Measurements from ENCODE around the gene ZNF432.

The ZNF432 gene

DNA sequence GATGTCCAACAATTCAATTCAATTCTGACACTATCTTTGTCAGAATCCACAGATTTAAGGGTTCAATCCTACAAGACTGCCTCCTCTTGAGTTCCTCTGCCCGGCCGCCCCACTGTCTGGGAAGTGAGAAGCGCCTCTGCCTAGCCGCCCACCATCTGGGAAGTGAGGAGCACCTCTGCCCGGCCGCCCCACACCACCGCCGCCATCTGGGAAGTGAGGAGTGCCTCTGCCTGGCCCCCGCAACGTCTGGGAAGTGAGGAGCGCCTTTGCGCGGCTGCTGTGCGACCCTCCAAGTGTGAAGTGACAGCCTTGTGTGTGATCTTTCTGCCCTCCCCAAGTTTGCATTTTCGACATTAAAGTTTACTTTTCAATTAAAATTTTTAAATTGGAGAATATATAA is 26.4 kb downstream of the ZNF432 start:
- TF ChIP-seq FOXP2 (optimal IDR thresholded peaks at IDR 0.05; ENCODE audit: control extremely low read depth, extremely low read length, insufficient read depth): no peak
- TF ChIP-seq EZH2 (IDR thresholded peaks at IDR 0.05): no peak
- TF ChIP-seq POLR2AphosphoS5 (IDR thresholded peaks at IDR 0.05; ENCODE audit: borderline replicate concordance, low read depth, low read length): no peak
- Histone ChIP-seq H3K27ac (no peak overlapping the region), H3K9ac (ENCODE audit: insufficient read length) (no peak overlapping the region), H3K4me3 (no peak overlapping the region), H3K9me3 (ENCODE audit: low read depth, low read length) (peaks cover 42% of the 10 kb centered on the region), H3K36me3 (ENCODE audit: insufficient read depth, low read length) (peaks cover 88% of the 10 kb centered on the region)
- no peak for DNase-seq (ENCODE audit: low read depth, low spot score)

DNA sequence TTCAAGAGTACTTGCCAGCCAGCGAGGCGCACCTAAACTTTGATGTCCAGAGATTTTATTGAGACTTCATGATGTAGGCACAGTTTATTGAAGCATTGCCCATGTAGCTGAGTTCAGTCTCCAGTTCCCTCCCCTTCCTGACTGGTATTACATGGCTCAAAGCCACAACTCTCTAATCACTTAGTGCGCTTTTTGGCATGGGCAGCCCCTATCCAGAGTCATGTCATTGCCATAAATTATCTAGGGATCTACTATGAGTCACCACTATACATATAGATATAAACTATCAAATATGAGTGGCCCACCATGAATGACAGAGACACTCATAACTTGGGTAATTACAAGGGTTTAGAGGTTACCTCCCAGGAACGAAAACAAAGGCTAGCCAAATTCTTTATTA is 28.1 kb downstream of the ZNF432 start:
- Histone ChIP-seq H3K27ac (no peak overlapping the region), H3K4me3 (no peak overlapping the region), H3K9me3 (ENCODE audit: low read depth, low read length) (peaks cover 57% of the 10 kb centered on the region), H3K36me3 (ENCODE audit: insufficient read depth, low read length) (peaks cover 92% of the 10 kb centered on the region), H3K9ac (ENCODE audit: insufficient read length) (no peak overlapping the region)
- no peak for TF ChIP-seq EZH2 (IDR thresholded peaks at IDR 0.05)
- no peak for TF ChIP-seq POLR2AphosphoS5 (IDR thresholded peaks at IDR 0.05; ENCODE audit: borderline replicate concordance, low read depth, low read length)
- TF ChIP-seq FOXP2 (optimal IDR thresholded peaks at IDR 0.05; ENCODE audit: control extremely low read depth, extremely low read length, insufficient read depth): no peak
- DNase-seq (ENCODE audit: low read depth, low spot score): no peak

DNA sequence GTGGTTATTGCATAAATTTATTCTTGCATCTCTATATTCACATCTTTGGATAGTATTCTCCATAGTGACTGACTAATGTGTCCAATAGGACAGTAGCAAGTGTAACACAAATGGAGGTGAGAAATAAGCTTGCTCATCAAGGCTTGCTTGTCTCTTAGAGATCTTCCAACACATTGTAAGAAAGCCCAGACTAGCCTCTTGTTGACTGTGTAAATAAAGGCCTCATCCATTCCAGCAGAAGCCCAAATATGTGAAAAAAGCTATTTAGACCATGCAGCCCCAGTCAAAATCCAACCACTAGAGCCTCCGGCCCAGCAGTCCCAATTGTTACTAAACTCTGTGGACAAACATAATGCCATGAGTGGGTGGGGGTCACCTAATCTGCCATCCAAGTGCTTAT is 38.0 kb downstream of the ZNF432 start:
- Histone ChIP-seq H3K27ac (no peak overlapping the region), H3K36me3 (ENCODE audit: insufficient read depth, low read length) (peaks cover 31% of the 10 kb centered on the region), H3K9ac (ENCODE audit: insufficient read length) (no peak overlapping the region), H3K4me3 (no peak overlapping the region), H3K9me3 (ENCODE audit: low read depth, low read length) (peaks cover 11% of the 10 kb centered on the region; the same call in 1 of the 2 replicates)
- no peak for DNase-seq (ENCODE audit: low read depth, low spot score)
- TF ChIP-seq FOXP2 (optimal IDR thresholded peaks at IDR 0.05; ENCODE audit: control extremely low read depth, extremely low read length, insufficient read depth) (no peak), EZH2 (IDR thresholded peaks at IDR 0.05) (no peak), POLR2AphosphoS5 (IDR thresholded peaks at IDR 0.05; ENCODE audit: borderline replicate concordance, low read depth, low read length) (no peak)

- peaks cover 20% of the 10 kb centered on the region for H3K36me3 ChIP-seq (ENCODE audit: insufficient read depth, low read length)
- H3K27ac ChIP-seq: peak within 1 kb of the TSS; percentile 54; the same call in 1 of the 2 replicates
- peak within 1 kb of the TSS; percentile 97 for H3K4me3 ChIP-seq
- H3K9me3 ChIP-seq (ENCODE audit: low read depth, low read length): peaks cover 11% of the 10 kb centered on the region; the same call in 1 of the 2 replicates
- peak within 1 kb of the TSS; percentile 73 for H3K9ac ChIP-seq (ENCODE audit: insufficient read length)
- DNase-seq (ENCODE audit: low read depth, low spot score): peak; percentile 56
- no peak for TF ChIP-seq EZH2 (IDR thresholded peaks at IDR 0.05)
- peak; percentile 78; the same call in 1 of the 2 replicates for TF ChIP-seq POLR2AphosphoS5 (IDR thresholded peaks at IDR 0.05; ENCODE audit: borderline replicate concordance, low read depth, low read length)
- TF ChIP-seq FOXP2 (optimal IDR thresholded peaks at IDR 0.05; ENCODE audit: control extremely low read depth, extremely low read length, insufficient read depth): no peak
Measured at GRCh38 chr19:52007806-52008557, 40.7 kb downstream of the ZNF432 start, which contains the start of gene ZNF615. Gene ZNF615 (minus strand): TSS chr19:52008211. CDS start chr19:52003711, 4,500 bp downstream.

DNA sequence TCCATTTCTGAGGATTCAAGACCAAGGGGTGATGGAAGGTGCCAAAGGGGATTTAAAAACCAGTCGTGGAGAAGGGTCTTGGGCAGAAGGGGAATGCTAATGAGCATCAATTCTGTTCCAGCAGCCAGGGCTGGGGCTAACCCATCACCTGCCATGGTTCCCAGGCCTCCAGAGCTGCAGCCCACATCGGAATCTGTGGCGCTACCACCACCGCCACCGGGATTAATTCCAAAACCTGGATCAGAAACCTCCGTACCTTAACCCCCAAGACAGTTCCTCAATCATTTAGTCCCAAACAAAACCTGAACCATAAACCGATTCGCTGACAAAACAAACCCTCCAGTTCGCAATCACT is 41.2 kb downstream of the ZNF432 start:
- Histone ChIP-seq H3K9me3 (ENCODE audit: low read depth, low read length) (peaks cover 11% of the 10 kb centered on the region; the same call in 1 of the 2 replicates), H3K27ac (no peak overlapping the region), H3K9ac (ENCODE audit: insufficient read length) (peak overlapping the region; percentile 73), H3K4me3 (peak overlapping the region; percentile 97), H3K36me3 (ENCODE audit: insufficient read depth, low read length) (peaks cover 17% of the 10 kb centered on the region)
- TF ChIP-seq EZH2 (IDR thresholded peaks at IDR 0.05) (no peak), FOXP2 (optimal IDR thresholded peaks at IDR 0.05; ENCODE audit: control extremely low read depth, extremely low read length, insufficient read depth) (no peak), POLR2AphosphoS5 (IDR thresholded peaks at IDR 0.05; ENCODE audit: borderline replicate concordance, low read depth, low read length) (no peak)
- DNase-seq (ENCODE audit: low read depth, low spot score): no peak

- no peak overlapping the region for H3K27ac ChIP-seq
- no peak for TF ChIP-seq POLR2AphosphoS5 (IDR thresholded peaks at IDR 0.05; ENCODE audit: borderline replicate concordance, low read depth, low read length)
- no peak for TF ChIP-seq EZH2 (IDR thresholded peaks at IDR 0.05)
- no peak for TF ChIP-seq FOXP2 (optimal IDR thresholded peaks at IDR 0.05; ENCODE audit: control extremely low read depth, extremely low read length, insufficient read depth)
- H3K9ac ChIP-seq (ENCODE audit: insufficient read length): no peak overlapping the region
- peaks cover 34% of the 10 kb centered on the region for H3K9me3 ChIP-seq (ENCODE audit: low read depth, low read length)
- H3K36me3 ChIP-seq (ENCODE audit: insufficient read depth, low read length): peaks cover 44% of the 10 kb centered on the region
- no peak overlapping the region for H3K4me3 ChIP-seq
- no peak for DNase-seq (ENCODE audit: low read depth, low spot score)
Measured at GRCh38 chr19:51994048-51994644, 54.5 kb downstream of the ZNF432 start.

GRCh38 chr19:51993422-51993821 is 55.2 kb downstream of the ZNF432 start:
- TF ChIP-seq EZH2 (IDR thresholded peaks at IDR 0.05): no peak
- TF ChIP-seq FOXP2 (optimal IDR thresholded peaks at IDR 0.05; ENCODE audit: control extremely low read depth, extremely low read length, insufficient read depth): no peak
- no peak for TF ChIP-seq POLR2AphosphoS5 (IDR thresholded peaks at IDR 0.05; ENCODE audit: borderline replicate concordance, low read depth, low read length)
- Histone ChIP-seq H3K27ac (no peak overlapping the region), H3K9me3 (ENCODE audit: low read depth, low read length) (peaks cover 33% of the 10 kb centered on the region), H3K36me3 (ENCODE audit: insufficient read depth, low read length) (peaks cover 37% of the 10 kb centered on the region), H3K9ac (ENCODE audit: insufficient read length) (no peak overlapping the region), H3K4me3 (no peak overlapping the region)
- no peak for DNase-seq (ENCODE audit: low read depth, low spot score)
